SK-N-SH (cell line): ENCODE results near the gene FAT1. TPM values are rescaled to one million over a fixed set of nuclear protein-coding genes. Genes with fewer than 3 reads are reported as not detected.

Experiments used
- CTCF ChIA-PET: fragments of 300-600, 350-600 bp; formaldehyde crosslinking; extraction: SDS; loops from one replicate; lab custom pipeline; 2021; lab: Yijun Ruan, JAX
- POLR2A ChIA-PET: fragments of 350-600 bp; sonication (Branson Sonifier 250); formaldehyde crosslinking; extraction: SDS; loops from one replicate; lab custom pipeline; 2020; ENCODE audit warnings: antibody characterized with exemption, inconsistent platforms; lab: Yijun Ruan, JAX
- DNase-seq: peaks from one replicate; pipeline ENCODE4 v3.0.0; 2012
- H2AFZ ChIP-seq: fragments of 200-600 bp; sonication (generic); 2 replicates; pipeline ENCODE4 v1.8.1; 2016; ENCODE audit warnings: antibody characterized with exemption, mild to moderate bottlenecking, low read depth
- H3F3A ChIP-seq: fragments of 200-600 bp; sonication (generic); replicated peaks from 2 replicates; pipeline ENCODE3; 2016; ENCODE audit warnings: antibody characterized with exemption, mild to moderate bottlenecking; ENCODE audit not compliant: insufficient read depth
- H3K27ac ChIP-seq, 2 experiments: fragments of 200-500 bp in 1 of 2; fragments of 200-600 bp in 1 of 2; sonication (Bioruptor generic) in 1 of 2; sonication (generic), shearing (Covaris generic) in 1 of 2; 2 replicates each; pipeline versions ENCODE4 v1.5.1 to v1.6.1; 2014 to 2016; ENCODE audit warnings: low read depth in 2 of 2, inconsistent platforms in 1 of 2, low read length in 1 of 2, mild to moderate bottlenecking in 1 of 2, mixed read lengths in 1 of 2
- H3K27me3 ChIP-seq: fragments of 200-600 bp; sonication (generic), shearing (Covaris generic); 2 replicates; pipeline ENCODE4 v1.6.1; 2016; ENCODE audit warnings: mixed run types; ENCODE audit not compliant: insufficient read depth
- H3K36me3 ChIP-seq, 2 experiments: fragments of 200-500 bp in 1 of 2; fragments of 200-600 bp in 1 of 2; sonication (Bioruptor generic) in 1 of 2; sonication (generic) in 1 of 2; replicated peaks in 1 of 2; 2 replicates each; pipeline versions ENCODE3 to v1.5.1; 2014 to 2016; ENCODE audit warnings: low read length in 1 of 2, mild to moderate bottlenecking in 1 of 2; ENCODE audit not compliant: insufficient read depth in 2 of 2, control insufficient read depth in 1 of 2
- H3K4me1 ChIP-seq, 2 experiments: fragments of 200-500 bp in 1 of 2; fragments of 200-600 bp in 1 of 2; sonication (Bioruptor generic) in 1 of 2; sonication (generic), shearing (Covaris generic) in 1 of 2; 2 replicates each; pipeline versions ENCODE4 v1.5.1 to v1.6.1; 2014 to 2016; ENCODE audit warnings: low read depth in 1 of 2, low read length in 1 of 2, mixed run types in 1 of 2; ENCODE audit not compliant: insufficient read depth in 2 of 2, control insufficient read depth in 1 of 2
- H3K4me2 ChIP-seq: fragments of 200-600 bp; sonication (generic), shearing (Covaris generic); 2 replicates; pipeline ENCODE4 v1.6.1; 2017; ENCODE audit warnings: mixed run types
- H3K4me3 ChIP-seq, 2 experiments: fragments of 200-500 bp in 1 of 2; fragments of 200-600 bp in 1 of 2; sonication (Bioruptor generic) in 1 of 2; sonication (generic), shearing (Covaris generic) in 1 of 2; 2 replicates each; pipeline versions ENCODE4 v1.5.1 to v1.8.1; 2014 to 2016; ENCODE audit warnings: low read depth in 2 of 2, inconsistent platforms in 1 of 2, low read length in 1 of 2, mild to moderate bottlenecking in 1 of 2, mixed read lengths in 1 of 2, moderate library complexity in 1 of 2
- H3K79me2 ChIP-seq: fragments of 200-600 bp; sonication (generic); 2 replicates; pipeline ENCODE4 v1.8.1; 2017; ENCODE audit warnings: mild to moderate bottlenecking; ENCODE audit not compliant: insufficient read depth
- H3K9ac ChIP-seq: fragments of 200-600 bp; sonication (generic); 2 replicates; pipeline ENCODE4 v1.6.1; 2017; ENCODE audit warnings: mixed run types
- H3K9me2 ChIP-seq: fragments of 200-600 bp; sonication (generic); 2 replicates; pipeline ENCODE4 v1.6.1; 2017; ENCODE audit warnings: mixed run types
- H3K9me3 ChIP-seq: fragments of 200-600 bp; sonication (generic); 2 replicates; pipeline ENCODE4 v1.6.1; 2017; ENCODE audit warnings: mixed run types, mild to moderate bottlenecking, moderate library complexity
- H4K20me1 ChIP-seq: fragments of 200-600 bp; sonication (generic); 2 replicates; pipeline ENCODE4 v1.6.1; 2017; ENCODE audit warnings: mild to moderate bottlenecking, mixed run types; ENCODE audit not compliant: insufficient read depth
- CHD2 ChIP-seq: fragments of 150-350 bp; IDR thresholded peaks from 2 replicates; pipeline ENCODE4 v1.6.1; 2018; ENCODE audit warnings: low read length; ENCODE audit not compliant: partially characterized antibody
- ELF1 ChIP-seq: IDR thresholded peaks from 2 replicates; pipeline ENCODE4 v1.4.0; 2012
- EP300 ChIP-seq, 2 experiments: IDR thresholded peaks; 2 replicates each; pipeline versions ENCODE4 v1.4.0 to v1.6.1; 2012; ENCODE audit warnings: borderline replicate concordance in 1 of 2, low read depth in 1 of 2, low read length in 1 of 2
- EZH2phosphoT487 ChIP-seq: fragments of 200-600 bp; sonication (generic); IDR thresholded peaks from 2 replicates; pipeline ENCODE4 v1.6.1; 2017; ENCODE audit warnings: low read depth, mixed run types, mild to moderate bottlenecking, antibody characterized with exemption, moderate library complexity, borderline replicate concordance
- FOXM1 ChIP-seq: IDR thresholded peaks from 2 replicates; pipeline ENCODE4 v1.4.0; 2012; ENCODE audit warnings: low read depth, mild to moderate bottlenecking
- GATA2 ChIP-seq: sonication (generic); formaldehyde crosslinking; IDR thresholded peaks from 2 replicates; pipeline ENCODE4 v1.5.0; 2020; ENCODE audit warnings: mild to moderate bottlenecking, missing genetic modification reagents
- MEF2A ChIP-seq: IDR thresholded peaks from 2 replicates; pipeline ENCODE4 v1.4.0; 2012; ENCODE audit warnings: low read depth, borderline replicate concordance
- POLR2AphosphoS5 ChIP-seq: IDR thresholded peaks from 2 replicates; pipeline ENCODE4 v1.6.1; 2012; ENCODE audit warnings: low read depth, low read length
- SIN3A ChIP-seq: IDR thresholded peaks from 2 replicates; pipeline ENCODE4 v1.6.1; 2012; ENCODE audit warnings: low read depth, mild to moderate bottlenecking, low read length, moderate library complexity, borderline replicate concordance
- TAF1 ChIP-seq: IDR thresholded peaks from 2 replicates; pipeline ENCODE4 v1.6.1; 2012; ENCODE audit warnings: low read depth, mild to moderate bottlenecking, low read length, moderate library complexity, borderline replicate concordance
- TCF12 ChIP-seq: IDR thresholded peaks from 2 replicates; pipeline ENCODE4 v1.4.0; 2012
- YY1 ChIP-seq: IDR thresholded peaks from 2 replicates; pipeline ENCODE4 v1.4.0; 2012; ENCODE audit warnings: low read depth, mild to moderate bottlenecking
- WGBS: methylation state at CpG from one replicate; pipeline ENCODE4 v1.1.6; 2017; ENCODE audit warnings: low lambda C conversion rate; 5-methylcytosine and 5-hydroxymethylcytosine counted together
- polyA plus RNA-seq, 3 experiments: library from polyadenylated mRNA; depleted of rRNA; stranded (reverse); fragments of >200 nt; gene quantifications; 2 replicates each; pipeline ENCODE4 v1.2.3, GENCODE V29; 2012
- TF ChIP-seq, protein P1 (sequence below): fragments of 150-350 bp; IDR thresholded peaks from 2 replicates; pipeline ENCODE4 v1.6.1; 2017; ENCODE audit warnings: antibody characterized with exemption, low read length, low read depth, borderline replicate concordance
- TF ChIP-seq, protein P2 (sequence below): fragments of 200-600 bp; sonication (generic); IDR thresholded peaks from 2 replicates; pipeline ENCODE4 v1.6.1; 2017; ENCODE audit warnings: antibody characterized with exemption, mild to moderate bottlenecking, moderate library complexity
- TF ChIP-seq, protein P3 (sequence below): IDR thresholded peaks from 2 replicates; pipeline ENCODE4 v1.6.1; 2012; ENCODE audit warnings: mild to moderate bottlenecking, low read depth, low read length, moderate library complexity
- TF ChIP-seq, protein P4 (sequence below): IDR thresholded peaks from 2 replicates; pipeline ENCODE4 v1.4.0; 2012; ENCODE audit warnings: low read depth, borderline replicate concordance

FAT1 gene
- polyA plus RNA-seq, 1 of the 3 experiments (the other 2 are of a cell fraction) = 41.3 TPM

DNA sequence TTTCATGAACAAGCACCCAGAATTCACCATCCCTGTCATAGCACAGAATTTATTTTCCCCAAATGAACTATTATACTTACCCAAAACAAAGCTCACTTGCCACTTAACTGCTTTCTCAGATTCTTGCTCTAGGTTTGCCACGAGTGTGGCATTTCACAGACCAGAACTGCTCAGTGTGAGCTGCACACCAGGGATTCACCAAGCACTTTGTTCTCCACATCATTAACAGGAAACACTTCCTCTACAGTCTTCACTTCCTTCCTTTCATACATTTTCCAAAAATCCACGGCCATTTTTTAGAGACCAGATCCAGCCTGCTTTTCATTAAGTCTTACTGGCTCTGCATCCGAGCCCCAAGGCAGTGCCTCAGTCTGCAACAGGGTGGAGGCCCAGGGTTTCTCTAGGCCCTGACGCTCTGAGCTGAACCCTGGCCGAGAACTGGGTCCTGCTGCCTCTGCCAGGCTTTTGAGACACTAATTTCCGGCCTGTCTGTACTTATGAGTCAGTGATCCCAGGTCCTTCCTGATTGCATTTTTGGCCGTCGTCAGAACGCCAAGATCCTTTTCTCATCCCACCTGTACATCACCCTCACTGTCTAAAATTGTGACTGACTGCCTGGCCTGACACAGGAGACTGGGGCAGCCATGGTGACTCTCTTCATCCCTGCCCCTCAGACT lies 100.7 kb downstream of the FAT1 start (continued):
- TF ChIP-seq, protein P1, sequence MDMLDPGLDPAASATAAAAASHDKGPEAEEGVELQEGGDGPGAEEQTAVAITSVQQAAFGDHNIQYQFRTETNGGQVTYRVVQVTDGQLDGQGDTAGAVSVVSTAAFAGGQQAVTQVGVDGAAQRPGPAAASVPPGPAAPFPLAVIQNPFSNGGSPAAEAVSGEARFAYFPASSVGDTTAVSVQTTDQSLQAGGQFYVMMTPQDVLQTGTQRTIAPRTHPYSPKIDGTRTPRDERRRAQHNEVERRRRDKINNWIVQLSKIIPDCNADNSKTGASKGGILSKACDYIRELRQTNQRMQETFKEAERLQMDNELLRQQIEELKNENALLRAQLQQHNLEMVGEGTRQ = no peak
- TF ChIP-seq GATA2 (CRISPR knock-in tag) (no peak), TAF1 (no peak), EZH2phosphoT487 (no peak), FOXM1 (no peak), EP300 (IDR thresholded peaks at IDR 0.05; ENCODE audit: borderline replicate concordance in 1 of 2, low read depth in 1 of 2, low read length in 1 of 2) (peak in 1 of 2 experiments; percentile 59; a peak in 1 of 4 replicates)
- TF ChIP-seq, protein P2, sequence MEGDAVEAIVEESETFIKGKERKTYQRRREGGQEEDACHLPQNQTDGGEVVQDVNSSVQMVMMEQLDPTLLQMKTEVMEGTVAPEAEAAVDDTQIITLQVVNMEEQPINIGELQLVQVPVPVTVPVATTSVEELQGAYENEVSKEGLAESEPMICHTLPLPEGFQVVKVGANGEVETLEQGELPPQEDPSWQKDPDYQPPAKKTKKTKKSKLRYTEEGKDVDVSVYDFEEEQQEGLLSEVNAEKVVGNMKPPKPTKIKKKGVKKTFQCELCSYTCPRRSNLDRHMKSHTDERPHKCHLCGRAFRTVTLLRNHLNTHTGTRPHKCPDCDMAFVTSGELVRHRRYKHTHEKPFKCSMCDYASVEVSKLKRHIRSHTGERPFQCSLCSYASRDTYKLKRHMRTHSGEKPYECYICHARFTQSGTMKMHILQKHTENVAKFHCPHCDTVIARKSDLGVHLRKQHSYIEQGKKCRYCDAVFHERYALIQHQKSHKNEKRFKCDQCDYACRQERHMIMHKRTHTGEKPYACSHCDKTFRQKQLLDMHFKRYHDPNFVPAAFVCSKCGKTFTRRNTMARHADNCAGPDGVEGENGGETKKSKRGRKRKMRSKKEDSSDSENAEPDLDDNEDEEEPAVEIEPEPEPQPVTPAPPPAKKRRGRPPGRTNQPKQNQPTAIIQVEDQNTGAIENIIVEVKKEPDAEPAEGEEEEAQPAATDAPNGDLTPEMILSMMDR = no peak

DNA sequence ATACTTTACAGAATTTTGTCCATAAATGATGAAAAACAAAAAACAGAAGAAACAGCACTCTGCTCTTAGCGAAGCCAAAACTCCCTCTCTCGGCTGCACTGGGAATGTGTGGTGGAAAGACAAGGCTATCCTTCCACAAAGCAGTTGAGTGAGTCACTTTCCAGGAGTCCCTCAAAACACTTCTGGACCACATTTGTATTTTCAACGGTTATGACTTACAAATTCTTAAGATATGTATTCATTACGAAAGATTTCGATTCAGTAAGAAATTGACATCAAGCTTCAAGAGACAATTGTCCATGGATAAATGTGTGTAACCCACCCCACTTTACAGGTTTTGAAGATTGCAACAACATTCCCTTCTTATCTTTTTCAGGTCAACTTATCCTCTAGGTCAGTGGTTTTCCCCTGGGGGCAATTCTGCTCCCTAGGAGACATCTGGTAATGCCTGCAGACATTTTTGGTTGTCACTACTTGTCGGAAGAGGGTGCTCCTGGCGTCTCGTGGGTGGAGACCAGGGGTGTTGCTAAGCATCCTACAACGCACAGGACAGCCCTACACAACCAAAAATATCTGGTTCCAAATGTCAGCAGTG lies 101.6 kb downstream of the FAT1 start:
- no peaks in the 10 kb centered on the region for H4K20me1 ChIP-seq
- 13% methylated on average over 9 of the region's 9 CpGs for WGBS
- TF ChIP-seq EP300 (IDR thresholded peaks at IDR 0.05; ENCODE audit: borderline replicate concordance in 1 of 2, low read depth in 1 of 2, low read length in 1 of 2) (peak in 1 of 2 experiments; percentile 58; a peak in 2 of 4 replicates), SIN3A (no peak), YY1 (no peak), ELF1 (no peak), POLR2AphosphoS5 (no peak), MEF2A (no peak), CHD2 (no peak), TCF12 (peak; percentile 47)
- TF ChIP-seq, protein P2 = peak; percentile 52
- TF ChIP-seq, protein P3, sequence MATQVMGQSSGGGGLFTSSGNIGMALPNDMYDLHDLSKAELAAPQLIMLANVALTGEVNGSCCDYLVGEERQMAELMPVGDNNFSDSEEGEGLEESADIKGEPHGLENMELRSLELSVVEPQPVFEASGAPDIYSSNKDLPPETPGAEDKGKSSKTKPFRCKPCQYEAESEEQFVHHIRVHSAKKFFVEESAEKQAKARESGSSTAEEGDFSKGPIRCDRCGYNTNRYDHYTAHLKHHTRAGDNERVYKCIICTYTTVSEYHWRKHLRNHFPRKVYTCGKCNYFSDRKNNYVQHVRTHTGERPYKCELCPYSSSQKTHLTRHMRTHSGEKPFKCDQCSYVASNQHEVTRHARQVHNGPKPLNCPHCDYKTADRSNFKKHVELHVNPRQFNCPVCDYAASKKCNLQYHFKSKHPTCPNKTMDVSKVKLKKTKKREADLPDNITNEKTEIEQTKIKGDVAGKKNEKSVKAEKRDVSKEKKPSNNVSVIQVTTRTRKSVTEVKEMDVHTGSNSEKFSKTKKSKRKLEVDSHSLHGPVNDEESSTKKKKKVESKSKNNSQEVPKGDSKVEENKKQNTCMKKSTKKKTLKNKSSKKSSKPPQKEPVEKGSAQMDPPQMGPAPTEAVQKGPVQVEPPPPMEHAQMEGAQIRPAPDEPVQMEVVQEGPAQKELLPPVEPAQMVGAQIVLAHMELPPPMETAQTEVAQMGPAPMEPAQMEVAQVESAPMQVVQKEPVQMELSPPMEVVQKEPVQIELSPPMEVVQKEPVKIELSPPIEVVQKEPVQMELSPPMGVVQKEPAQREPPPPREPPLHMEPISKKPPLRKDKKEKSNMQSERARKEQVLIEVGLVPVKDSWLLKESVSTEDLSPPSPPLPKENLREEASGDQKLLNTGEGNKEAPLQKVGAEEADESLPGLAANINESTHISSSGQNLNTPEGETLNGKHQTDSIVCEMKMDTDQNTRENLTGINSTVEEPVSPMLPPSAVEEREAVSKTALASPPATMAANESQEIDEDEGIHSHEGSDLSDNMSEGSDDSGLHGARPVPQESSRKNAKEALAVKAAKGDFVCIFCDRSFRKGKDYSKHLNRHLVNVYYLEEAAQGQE = no peak
- TF ChIP-seq, protein P4, sequence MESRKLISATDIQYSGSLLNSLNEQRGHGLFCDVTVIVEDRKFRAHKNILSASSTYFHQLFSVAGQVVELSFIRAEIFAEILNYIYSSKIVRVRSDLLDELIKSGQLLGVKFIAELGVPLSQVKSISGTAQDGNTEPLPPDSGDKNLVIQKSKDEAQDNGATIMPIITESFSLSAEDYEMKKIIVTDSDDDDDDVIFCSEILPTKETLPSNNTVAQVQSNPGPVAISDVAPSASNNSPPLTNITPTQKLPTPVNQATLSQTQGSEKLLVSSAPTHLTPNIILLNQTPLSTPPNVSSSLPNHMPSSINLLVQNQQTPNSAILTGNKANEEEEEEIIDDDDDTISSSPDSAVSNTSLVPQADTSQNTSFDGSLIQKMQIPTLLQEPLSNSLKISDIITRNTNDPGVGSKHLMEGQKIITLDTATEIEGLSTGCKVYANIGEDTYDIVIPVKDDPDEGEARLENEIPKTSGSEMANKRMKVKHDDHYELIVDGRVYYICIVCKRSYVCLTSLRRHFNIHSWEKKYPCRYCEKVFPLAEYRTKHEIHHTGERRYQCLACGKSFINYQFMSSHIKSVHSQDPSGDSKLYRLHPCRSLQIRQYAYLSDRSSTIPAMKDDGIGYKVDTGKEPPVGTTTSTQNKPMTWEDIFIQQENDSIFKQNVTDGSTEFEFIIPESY = no peak

More for the DNA sequence above, 101.6 kb downstream of the FAT1 start:
- CTCF ChIA-PET = no interaction called here
- H3F3A ChIP-seq = peaks cover 25% of the 10 kb centered on the region
- no peaks in the 10 kb centered on the region for H3K9me2 ChIP-seq
- POLR2A ChIA-PET = no interaction called here
- H2AFZ ChIP-seq = no peak overlapping the region
- H3K9me3 ChIP-seq = no peaks in the 10 kb centered on the region
- H3K27ac ChIP-seq = peak overlapping the region in 1 of 2 experiments; percentile 74; a peak in 2 of 4 replicates
- peaks cover 4 to 16% of the 10 kb centered on the region in 2 experiments for H3K36me3 ChIP-seq
- DNase-seq = no peak
- H3K27me3 ChIP-seq = no peaks in the 10 kb centered on the region
- H3K9ac ChIP-seq = peak overlapping the region; percentile 51; the same call in 1 of the 2 replicates
- no peak overlapping the region for H3K4me3 ChIP-seq
- H3K79me2 ChIP-seq = peaks cover 42% of the 10 kb centered on the region; the same call in 1 of the 2 replicates
- H3K4me2 ChIP-seq = peak overlapping the region; percentile 52
- peaks cover 0 to 27% of the 10 kb centered on the region in 2 experiments; a peak in 2 of 4 replicates for H3K4me1 ChIP-seq
